WTC11 (cell line): Measurements from ENCODE around the gene NUDT15. TPM values are rescaled to one million over a fixed set of nuclear protein-coding genes. Genes with fewer than 3 reads are reported as not detected.

ENCODE experiments used
- ATAC-seq: fragments of 200-7000 bp; cut with Tn5 transposase; 2 replicates; pipeline ENCODE4 v1.10.0; 2021; ENCODE audit warnings: mild to moderate bottlenecking, moderate library complexity
- CTCF ChIA-PET: fragments of 300-600 bp; sonication (Branson Sonifier 250); formaldehyde crosslinking; loops from one replicate; lab custom pipeline; 2021; ENCODE audit warnings: antibody characterized with exemption; lab: Charles Lee
- POLR2A ChIA-PET: fragments of 350-600 bp; sonication (Branson Sonifier 250); formaldehyde crosslinking; loops from one replicate; lab custom pipeline; 2021; ENCODE audit warnings: antibody characterized with exemption; lab: Charles Lee
- DNase-seq: peaks from one replicate; pipeline ENCODE4 v3.0.0; 2021; ENCODE audit warnings: low spot score
- H3K27ac Mint-ChIP-seq: 2 replicates; pipeline ENCODE4 v1.8.0; 2021; ENCODE audit warnings: mixed read lengths
- H3K27me3 Mint-ChIP-seq: 2 replicates; pipeline ENCODE4 v1.8.0; 2021; ENCODE audit warnings: low read depth, mild to moderate bottlenecking, moderate library complexity, mixed read lengths
- H3K36me3 Mint-ChIP-seq: 2 replicates; pipeline ENCODE4 v1.8.0; 2021; ENCODE audit warnings: mixed read lengths
- H3K4me1 Mint-ChIP-seq: 2 replicates; pipeline ENCODE4 v1.8.0; 2022; ENCODE audit warnings: mixed read lengths
- H3K4me3 Mint-ChIP-seq: 2 replicates; pipeline ENCODE4 v1.8.0; 2021; ENCODE audit warnings: mild to moderate bottlenecking, moderate library complexity, mixed read lengths
- H3K9me3 Mint-ChIP-seq: 2 replicates; pipeline ENCODE4 v1.8.0; 2021; ENCODE audit warnings: mixed read lengths
- CDX4 ChIP-seq: fragments of 250-450 bp; sonication (Bioruptor Pico); IDR thresholded peaks from 2 replicates; pipeline ENCODE4 v1.9.0; 2021; ENCODE audit warnings: moderate library complexity, mild to moderate bottlenecking, inconsistent platforms, borderline replicate concordance
- GABPB1 ChIP-seq: sonication (generic); formaldehyde crosslinking; IDR thresholded peaks from 2 replicates; pipeline ENCODE4 v1.8.1; 2023; ENCODE audit warnings: mild to moderate bottlenecking, missing genetic modification reagents
- HMGA2 ChIP-seq: fragments of 250-450 bp; sonication (Bioruptor Pico); IDR thresholded peaks from 2 replicates; pipeline ENCODE4 v1.4.0; 2021; ENCODE audit warnings: mild to moderate bottlenecking, moderate library complexity
- MAX ChIP-seq: sonication (generic); formaldehyde crosslinking; IDR thresholded peaks from 2 replicates; pipeline ENCODE4 v1.8.0; 2022; ENCODE audit warnings: mild to moderate bottlenecking, missing genetic modification reagents
- MXD4 ChIP-seq: fragments of 250-450 bp; sonication (Bioruptor Pico); IDR thresholded peaks from 2 replicates; pipeline ENCODE4 v1.8.0; 2021; ENCODE audit warnings: mild to moderate bottlenecking, moderate library complexity, borderline replicate concordance
- RELA ChIP-seq: sonication (generic); formaldehyde crosslinking; IDR thresholded peaks from 2 replicates; pipeline ENCODE4 v1.8.1; 2022; ENCODE audit warnings: missing genetic modification reagents, mild to moderate bottlenecking, borderline replicate concordance
- TCF7 ChIP-seq: sonication (generic); formaldehyde crosslinking; IDR thresholded peaks from 2 replicates; pipeline ENCODE4 v1.8.0; 2022; ENCODE audit warnings: mild to moderate bottlenecking, low read depth, missing genetic modification reagents, moderate library complexity
- ZBTB43 ChIP-seq: sonication (generic); formaldehyde crosslinking; IDR thresholded peaks from 2 replicates; pipeline ENCODE4 v1.8.1; 2023; ENCODE audit warnings: mild to moderate bottlenecking, missing genetic modification reagents
- ZNF232 ChIP-seq: sonication (generic); formaldehyde crosslinking; IDR thresholded peaks from 2 replicates; pipeline ENCODE4 v1.8.0; 2022; ENCODE audit warnings: mild to moderate bottlenecking, missing genetic modification reagents
- ZNF263 ChIP-seq: sonication (generic); formaldehyde crosslinking; IDR thresholded peaks from 2 replicates; pipeline ENCODE4 v1.8.1; 2022; ENCODE audit warnings: low read depth, mild to moderate bottlenecking, moderate library complexity, missing genetic modification reagents
- ZNF396 ChIP-seq: fragments of 250-450 bp; sonication (Bioruptor Pico); IDR thresholded peaks from 2 replicates; pipeline ENCODE4 v1.8.0; 2021; ENCODE audit warnings: mild to moderate bottlenecking, moderate library complexity, borderline replicate concordance
- ZNF416 ChIP-seq: fragments of 250-450 bp; sonication (Bioruptor Pico); IDR thresholded peaks from 2 replicates; pipeline ENCODE4 v1.9.0; 2021; ENCODE audit warnings: mild to moderate bottlenecking, inconsistent platforms
- ZNF532 ChIP-seq: fragments of 250-450 bp; sonication (Bioruptor Pico); IDR thresholded peaks from 2 replicates; pipeline ENCODE4 v1.9.0; 2021; ENCODE audit warnings: mild to moderate bottlenecking, borderline replicate concordance
- total RNA-seq: library from RNA; stranded (reverse); gene quantifications from 3 replicates; pipeline ENCODE4 v1.2.3, GENCODE V29; 2021
- TF ChIP-seq, protein P1 (sequence below): sonication (generic); formaldehyde crosslinking; IDR thresholded peaks from 2 replicates; pipeline ENCODE4 v1.8.1; 2022; ENCODE audit warnings: mild to moderate bottlenecking, moderate library complexity, missing genetic modification reagents
- TF ChIP-seq, protein P2 (sequence below): sonication (generic); formaldehyde crosslinking; IDR thresholded peaks from 2 replicates; pipeline ENCODE4 v1.8.0; 2022; ENCODE audit warnings: mild to moderate bottlenecking, missing genetic modification reagents

The NUDT15 gene
- total RNA-seq, 1 experiment from 2014 or later = 48.8 TPM

- TF ChIP-seq ZNF532 (CRISPR knock-in tag) = no peak
Observed at GRCh38 chr13:48004201-48004600, 33.3 kb upstream of the NUDT15 start (continued).

GRCh38 chr13:48006396-48006795 lies 31.1 kb upstream of the NUDT15 start:
- DNase-seq = no peak
- POLR2A ChIA-PET = no interaction called here
- H3K27ac Mint-ChIP-seq = no peak overlapping the region
- TF ChIP-seq TCF7 (CRISPR knock-in tag) (no peak), ZNF263 (CRISPR knock-in tag) (no peak), ZNF416 (CRISPR knock-in tag) (no peak), ZNF232 (CRISPR knock-in tag) (no peak), GABPB1 (CRISPR knock-in tag) (no peak), MXD4 (CRISPR knock-in tag) (no peak), ZNF396 (CRISPR knock-in tag) (no peak), ZNF532 (CRISPR knock-in tag) (no peak), RELA (CRISPR knock-in tag) (no peak), HMGA2 (no peak), ZBTB43 (CRISPR knock-in tag) (no peak), MAX (CRISPR knock-in tag) (no peak), CDX4 (CRISPR knock-in tag) (no peak)
- TF ChIP-seq, protein P1, sequence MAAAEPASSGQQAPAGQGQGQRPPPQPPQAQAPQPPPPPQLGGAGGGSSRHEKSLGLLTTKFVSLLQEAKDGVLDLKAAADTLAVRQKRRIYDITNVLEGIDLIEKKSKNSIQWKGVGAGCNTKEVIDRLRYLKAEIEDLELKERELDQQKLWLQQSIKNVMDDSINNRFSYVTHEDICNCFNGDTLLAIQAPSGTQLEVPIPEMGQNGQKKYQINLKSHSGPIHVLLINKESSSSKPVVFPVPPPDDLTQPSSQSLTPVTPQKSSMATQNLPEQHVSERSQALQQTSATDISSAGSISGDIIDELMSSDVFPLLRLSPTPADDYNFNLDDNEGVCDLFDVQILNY (CRISPR knock-in tag) = no peak
- TF ChIP-seq, protein P2, sequence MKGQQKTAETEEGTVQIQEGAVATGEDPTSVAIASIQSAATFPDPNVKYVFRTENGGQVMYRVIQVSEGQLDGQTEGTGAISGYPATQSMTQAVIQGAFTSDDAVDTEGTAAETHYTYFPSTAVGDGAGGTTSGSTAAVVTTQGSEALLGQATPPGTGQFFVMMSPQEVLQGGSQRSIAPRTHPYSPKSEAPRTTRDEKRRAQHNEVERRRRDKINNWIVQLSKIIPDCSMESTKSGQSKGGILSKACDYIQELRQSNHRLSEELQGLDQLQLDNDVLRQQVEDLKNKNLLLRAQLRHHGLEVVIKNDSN (CRISPR knock-in tag) = no peak
- TF ChIP-seq, all 79 proteins: peak for 0
- Mint-ChIP-seq H3K9me3 (peaks cover 5% of the 10 kb centered on the region; the same call in 1 of the 2 replicates), H3K27me3 (no peaks in the 10 kb centered on the region), H3K4me1 (peaks cover 57% of the 10 kb centered on the region), H3K4me3 (no peak overlapping the region), H3K36me3 (peaks cover 4% of the 10 kb centered on the region; the same call in 1 of the 2 replicates)
- CTCF ChIA-PET = interaction anchor here (1.1 to 1.4 kb wide), 2 partner anchors 31 to 32 kb away, joined by 3 read pairs; partner anchors contain the start of gene NUDT15
- ATAC-seq = no peak
